ENCODE measurements around the gene FBXO48.
"Not testable (repeated sequence)": the region's sequence is repeated elsewhere in the genome, so short reads cannot be mapped to it uniquely, and the experiment has no call there.

The FBXO48 gene

GRCh38 chr2:68464651-68465050, 2.4 kb downstream of the FBXO48 start:
- Mint-ChIP-seq H3K4me3 (no peak overlapping the region), H3K9me3 (no peaks in the 10 kb centered on the region), H3K27me3 (no peaks in the 10 kb centered on the region), H3K36me3 (ENCODE audit: low read depth) (peaks cover 13% of the 10 kb centered on the region), H3K27ac (no peak overlapping the region), H3K4me1 (ENCODE audit: low read depth) (peaks cover 23% of the 10 kb centered on the region)
- intact Hi-C loops (cut with micrococcal nuclease), result loop anchor here (5.0 to 10.0 kb wide), 3 partner anchors 228 to 463 kb away; no protein-coding TSS in a partner anchor

- Mint-ChIP-seq H3K9me3 (no peaks in the 10 kb centered on the region), H3K4me1 (ENCODE audit: low read depth) (peaks cover 11% of the 10 kb centered on the region), H3K36me3 (ENCODE audit: low read depth) (peaks cover 13% of the 10 kb centered on the region), H3K27ac (no peak overlapping the region), H3K4me3 (no peak overlapping the region), H3K27me3 (no peaks in the 10 kb centered on the region)
- intact Hi-C loops (cut with micrococcal nuclease), result loop anchor here (2.0 to 10.0 kb wide), 3 partner anchors 281 to 464 kb away; no protein-coding TSS in a partner anchor
Measured at GRCh38 chr2:68463287-68463877, 3.7 kb downstream of the FBXO48 start.

GRCh38 chr2:68458981-68459380, 8.1 kb downstream of the FBXO48 start:
- no peaks in the 10 kb centered on the region for H3K9me3 Mint-ChIP-seq
- no peaks in the 10 kb centered on the region for H3K4me1 Mint-ChIP-seq (ENCODE audit: low read depth)
- H3K27ac Mint-ChIP-seq, result no peak overlapping the region
- no peaks in the 10 kb centered on the region for H3K36me3 Mint-ChIP-seq (ENCODE audit: low read depth)
- intact Hi-C loops (cut with micrococcal nuclease), result no loop called here
- no peaks in the 10 kb centered on the region for H3K27me3 Mint-ChIP-seq
- H3K4me3 Mint-ChIP-seq, result no peak overlapping the region

- Mint-ChIP-seq H3K36me3 (ENCODE audit: low read depth) (no peaks in the 10 kb centered on the region), H3K4me1 (ENCODE audit: low read depth) (no peaks in the 10 kb centered on the region), H3K9me3 (no peaks in the 10 kb centered on the region), H3K27me3 (no peaks in the 10 kb centered on the region), H3K27ac (no peak overlapping the region), H3K4me3 (no peak overlapping the region)
- intact Hi-C loops (cut with micrococcal nuclease), result no loop called here
Measured at GRCh38 chr2:68456198-68456597, 10.9 kb downstream of the FBXO48 start.

DNA sequence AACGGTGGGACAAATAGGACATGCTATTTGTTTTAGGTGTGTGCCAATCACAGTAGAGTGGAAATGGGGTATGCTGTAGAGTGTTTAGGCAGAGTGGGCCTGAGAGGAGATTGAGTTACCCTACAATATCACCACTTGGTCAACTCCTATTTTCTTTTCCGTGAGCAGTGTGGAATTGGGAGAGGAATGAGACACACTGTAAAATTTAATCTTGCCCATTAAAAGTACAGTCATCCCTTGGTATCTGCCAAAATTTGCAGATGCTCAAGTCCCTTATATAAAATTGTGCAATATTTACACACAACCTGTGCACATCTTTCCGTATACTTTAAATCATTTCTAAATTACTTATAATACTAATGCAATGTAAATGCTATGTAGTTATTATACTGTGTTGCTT, 12.4 kb downstream of the FBXO48 start:
- H3K4me3 Mint-ChIP-seq, result no peak overlapping the region
- H3K27me3 Mint-ChIP-seq, result no peaks in the 10 kb centered on the region
- H3K27ac Mint-ChIP-seq, result no peak overlapping the region
- no peaks in the 10 kb centered on the region for H3K9me3 Mint-ChIP-seq
- intact Hi-C loops (cut with micrococcal nuclease), result no loop called here
- no peaks in the 10 kb centered on the region for H3K4me1 Mint-ChIP-seq (ENCODE audit: low read depth)
- no peaks in the 10 kb centered on the region for H3K36me3 Mint-ChIP-seq (ENCODE audit: low read depth)

DNA sequence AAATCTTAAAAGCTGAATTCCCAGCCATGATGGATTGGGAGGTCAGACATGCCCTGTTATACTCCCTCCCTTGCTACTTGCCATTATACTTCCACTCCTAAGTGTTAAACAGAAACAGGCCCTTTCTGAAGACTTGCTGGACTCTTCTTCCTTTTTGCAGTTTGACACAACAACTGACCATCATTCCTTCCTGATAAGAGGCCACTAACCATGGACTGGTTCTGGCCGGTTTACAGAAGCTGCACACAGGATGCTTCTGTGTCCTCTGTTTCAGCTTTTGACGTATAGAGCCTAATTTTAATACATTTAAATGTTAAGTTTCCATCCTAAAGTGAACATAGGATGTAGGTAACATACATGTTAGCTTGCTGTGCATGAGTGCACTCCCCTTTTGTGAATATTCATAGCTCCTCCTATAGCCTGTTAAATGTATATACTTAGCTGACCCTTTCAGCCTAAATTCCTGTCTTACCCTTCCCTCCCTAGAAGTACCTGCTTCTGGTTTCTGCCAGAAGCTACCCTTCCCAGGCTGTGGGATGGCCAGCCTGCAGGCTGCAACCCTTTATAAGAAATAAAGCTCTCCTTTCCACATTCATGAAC, 13.2 kb downstream of the FBXO48 start:
- Mint-ChIP-seq H3K27me3 (no peaks in the 10 kb centered on the region), H3K9me3 (peaks cover 5% of the 10 kb centered on the region), H3K27ac (peak overlapping the region; percentile 51), H3K4me3 (no peak overlapping the region), H3K4me1 (ENCODE audit: low read depth) (no peaks in the 10 kb centered on the region), H3K36me3 (ENCODE audit: low read depth) (no peaks in the 10 kb centered on the region)
- intact Hi-C loops (cut with micrococcal nuclease), result no loop called here

- Mint-ChIP-seq H3K36me3 (ENCODE audit: low read depth) (no peaks in the 10 kb centered on the region), H3K27me3 (no peaks in the 10 kb centered on the region), H3K4me1 (ENCODE audit: low read depth) (no peaks in the 10 kb centered on the region), H3K9me3 (peaks cover 20% of the 10 kb centered on the region), H3K4me3 (no peak overlapping the region), H3K27ac (no peak overlapping the region)
- intact Hi-C loops (cut with micrococcal nuclease), result no loop called here
Measured at GRCh38 chr2:68452158-68452900, 14.8 kb downstream of the FBXO48 start.

DNA sequence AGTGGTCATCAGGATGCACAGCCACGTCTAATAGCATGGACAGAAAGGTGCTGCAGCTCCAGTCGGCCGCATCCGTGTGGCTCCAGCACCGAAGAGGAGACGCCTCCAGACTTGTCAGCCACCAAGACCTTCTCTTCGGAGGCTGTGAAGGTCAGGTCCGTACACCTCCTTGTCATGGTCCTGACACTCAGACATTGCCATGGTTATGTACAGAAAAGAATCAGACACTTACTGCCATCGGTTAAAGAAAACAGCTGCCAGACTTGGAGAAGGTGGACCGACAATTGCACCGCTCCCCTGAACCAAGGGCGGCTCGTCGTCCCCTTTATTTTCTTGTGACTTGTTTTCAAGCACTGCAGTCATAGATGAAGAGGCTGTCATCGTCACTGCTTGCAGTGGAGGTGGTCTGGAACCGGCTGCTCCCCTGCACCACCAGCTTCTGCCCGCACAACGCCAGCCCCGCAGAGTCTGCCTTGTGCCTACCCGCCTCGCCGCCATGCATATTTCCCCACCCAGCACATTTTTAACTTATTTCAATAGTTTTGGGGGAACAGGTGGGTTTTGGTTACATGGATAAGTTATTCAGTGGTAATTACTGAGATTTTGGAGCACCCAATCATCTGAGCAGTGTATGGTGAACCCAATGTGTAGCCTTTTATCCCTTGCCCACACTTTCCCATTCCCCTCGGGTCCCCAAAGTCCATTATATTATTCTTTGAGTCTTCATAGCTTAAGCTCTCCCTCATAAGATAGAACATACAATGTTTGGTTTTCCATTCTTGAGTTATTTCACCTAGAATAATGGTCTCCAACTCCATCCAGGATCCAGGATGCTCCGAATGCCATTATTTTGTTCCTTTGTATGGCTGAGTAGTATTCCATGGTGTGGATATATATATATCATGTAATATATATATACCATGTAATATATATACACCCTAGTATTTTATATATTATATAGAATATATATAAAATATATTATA, 18.1 kb downstream of the FBXO48 start:
- Mint-ChIP-seq H3K27ac (no peak overlapping the region), H3K36me3 (ENCODE audit: low read depth) (no peaks in the 10 kb centered on the region), H3K27me3 (no peaks in the 10 kb centered on the region), H3K4me3 (no peak overlapping the region), H3K4me1 (ENCODE audit: low read depth) (no peaks in the 10 kb centered on the region), H3K9me3 (peaks cover 26% of the 10 kb centered on the region)
- intact Hi-C loops (cut with micrococcal nuclease), result loop anchor here (10.0 kb wide), 1 partner anchor 164 kb away; no protein-coding TSS in a partner anchor

GRCh38 chr2:68447118-68447517, 20.0 kb downstream of the FBXO48 start:
- Mint-ChIP-seq H3K36me3 (ENCODE audit: low read depth) (no peaks in the 10 kb centered on the region), H3K27me3 (no peaks in the 10 kb centered on the region), H3K4me1 (ENCODE audit: low read depth) (no peaks in the 10 kb centered on the region), H3K27ac (no peak overlapping the region), H3K9me3 (peaks cover 26% of the 10 kb centered on the region), H3K4me3 (no peak overlapping the region)
- intact Hi-C loops (cut with micrococcal nuclease), result loop anchor here (10.0 kb wide), 1 partner anchor 162 kb away; no protein-coding TSS in a partner anchor

DNA sequence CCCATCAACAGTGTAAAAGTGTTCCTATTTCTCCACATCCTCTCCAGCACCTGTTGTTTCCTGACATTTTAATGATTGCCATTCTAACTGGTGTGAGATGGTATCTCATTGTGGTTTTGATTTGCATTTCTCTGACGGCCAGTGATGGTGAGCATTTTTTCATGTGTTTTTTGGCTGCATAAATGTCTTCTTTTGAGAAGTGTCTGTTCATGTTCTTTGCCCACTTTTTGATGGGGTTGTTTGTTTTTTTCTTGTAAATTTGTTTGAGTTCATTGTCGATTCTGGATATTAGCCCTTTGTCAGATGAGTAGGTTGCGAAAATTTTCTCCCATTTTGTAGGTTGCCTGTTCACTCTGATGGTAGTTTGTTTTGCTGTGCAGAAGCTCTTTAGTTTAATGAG, 20.7 kb downstream of the FBXO48 start:
- not testable (repeated sequence) for H3K27ac Mint-ChIP-seq; H3K4me3 Mint-ChIP-seq; H3K4me1 Mint-ChIP-seq (ENCODE audit: low read depth); H3K27me3 Mint-ChIP-seq; H3K36me3 Mint-ChIP-seq (ENCODE audit: low read depth)
- H3K9me3 Mint-ChIP-seq, result peaks cover 26% of the 10 kb centered on the region
- intact Hi-C loops (cut with micrococcal nuclease), result loop anchor here (10.0 kb wide), 1 partner anchor 162 kb away; no protein-coding TSS in a partner anchor

GRCh38 chr2:68441994-68442322, 25.1 kb downstream of the FBXO48 start:
- peaks cover 2% of the 10 kb centered on the region for H3K9me3 Mint-ChIP-seq
- no peaks in the 10 kb centered on the region for H3K36me3 Mint-ChIP-seq (ENCODE audit: low read depth)
- intact Hi-C loops (cut with micrococcal nuclease), result loop anchor here (1.0 to 10.0 kb wide), 5 partner anchors 15 to 320 kb away; no protein-coding TSS in a partner anchor
- H3K27ac Mint-ChIP-seq, result no peak overlapping the region
- H3K4me3 Mint-ChIP-seq, result no peak overlapping the region
- no peaks in the 10 kb centered on the region for H3K27me3 Mint-ChIP-seq
- H3K4me1 Mint-ChIP-seq (ENCODE audit: low read depth), result peaks cover 39% of the 10 kb centered on the region

DNA sequence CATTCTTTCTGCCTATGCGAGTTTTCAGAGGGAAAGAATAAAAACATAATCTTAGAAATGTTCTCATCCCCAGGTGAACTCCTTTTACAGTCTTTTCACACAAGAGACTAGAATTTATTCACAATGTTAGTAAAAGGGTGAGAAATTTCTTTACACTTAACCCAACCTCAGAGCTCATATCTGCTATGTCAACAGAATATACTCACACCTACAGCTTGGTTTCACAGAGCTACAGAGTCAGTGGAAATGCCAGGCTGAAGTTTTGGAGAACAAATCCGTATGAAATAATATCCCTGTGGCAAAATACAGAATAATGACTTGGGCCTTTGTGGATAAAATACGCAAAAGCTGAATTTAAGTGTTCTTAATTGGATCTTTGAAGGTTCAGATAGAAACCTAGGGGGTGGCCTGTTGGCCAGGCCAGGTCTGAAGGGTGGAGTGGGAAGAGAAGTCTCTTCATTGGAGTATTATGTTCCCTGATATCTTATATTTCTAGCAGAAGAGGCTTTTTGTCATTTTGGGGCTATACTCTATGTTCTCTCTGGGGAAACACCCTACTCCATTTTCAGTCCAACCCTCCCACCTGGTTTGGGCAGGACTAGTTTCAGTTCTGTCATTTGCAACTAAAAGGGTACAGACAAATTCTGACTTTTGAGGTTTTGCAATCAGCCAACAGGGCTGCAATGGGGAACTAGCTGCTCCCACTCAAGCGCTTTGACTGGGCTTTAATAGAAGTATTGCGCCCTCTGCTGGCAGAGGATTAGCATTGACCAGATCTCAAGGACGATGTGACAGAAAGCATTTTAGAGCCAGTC, 25.7 kb downstream of the FBXO48 start:
- Mint-ChIP-seq H3K27ac (peak overlapping the region; percentile 83), H3K27me3 (no peaks in the 10 kb centered on the region), H3K36me3 (ENCODE audit: low read depth) (no peaks in the 10 kb centered on the region), H3K4me1 (ENCODE audit: low read depth) (peaks cover 45% of the 10 kb centered on the region), H3K9me3 (no peaks in the 10 kb centered on the region), H3K4me3 (peak overlapping the region; percentile 17)
- intact Hi-C loops (cut with micrococcal nuclease), result loop anchor here (1.0 to 10.0 kb wide), 5 partner anchors 15 to 319 kb away; no protein-coding TSS in a partner anchor
